Stimulated activated CD4-positive, alpha-beta T cell treated with anti-CD3 and anti-CD28 coated beads, Interleukin-15, amount 100 ng/mL, for 1 hour (primary cell): ENCODE results near the gene PSTPIP2.
"Not testable (repeated sequence)": the region's sequence is repeated elsewhere in the genome, so short reads cannot be mapped to it uniquely, and the experiment has no call there.

Experiments used
- DNase-seq, 2 donors: peaks; one replicate each; pipeline ENCODE4 v3.0.0-alpha.2; 2020; ENCODE audit warnings: low read depth in 1 of 2, low spot score in 1 of 2

The PSTPIP2 gene

DNA sequence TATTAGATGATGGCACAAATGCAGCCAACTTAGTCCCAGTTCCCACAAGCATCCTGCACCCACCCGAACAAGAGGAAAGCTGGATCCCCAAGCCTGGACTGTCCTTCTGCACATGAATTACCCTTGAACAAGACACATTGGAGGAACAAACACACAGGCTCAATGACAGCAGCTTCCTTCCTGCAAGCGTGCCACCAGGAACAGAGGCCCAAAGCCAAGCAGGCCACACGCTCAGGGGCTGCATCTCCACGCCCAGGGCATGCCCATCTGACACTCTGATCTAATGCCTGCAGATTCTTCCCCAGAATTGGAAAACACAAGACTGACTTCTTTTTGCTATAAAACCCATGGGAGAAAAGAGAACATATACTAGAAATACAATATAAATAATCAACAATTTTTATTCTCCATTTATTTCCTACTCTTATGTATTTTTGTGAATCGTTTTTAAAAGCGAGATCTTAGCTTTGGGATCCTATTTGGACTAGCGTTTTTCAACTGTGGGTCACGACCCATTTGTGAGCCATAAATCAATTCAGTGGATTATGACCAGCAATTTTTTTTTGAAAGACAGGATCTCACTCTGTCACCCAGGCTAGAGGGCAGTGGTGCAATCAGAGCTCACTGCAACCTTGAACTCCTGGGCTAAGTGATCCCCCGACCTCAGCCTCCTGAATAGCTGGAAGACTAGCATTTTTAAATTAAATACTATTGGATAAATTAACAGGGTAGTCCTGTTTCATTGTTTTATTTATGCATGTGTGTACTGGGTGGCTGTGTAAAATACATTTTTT, 34.4 kb downstream of the PSTPIP2 start:
- DNase-seq = no peak

DNA sequence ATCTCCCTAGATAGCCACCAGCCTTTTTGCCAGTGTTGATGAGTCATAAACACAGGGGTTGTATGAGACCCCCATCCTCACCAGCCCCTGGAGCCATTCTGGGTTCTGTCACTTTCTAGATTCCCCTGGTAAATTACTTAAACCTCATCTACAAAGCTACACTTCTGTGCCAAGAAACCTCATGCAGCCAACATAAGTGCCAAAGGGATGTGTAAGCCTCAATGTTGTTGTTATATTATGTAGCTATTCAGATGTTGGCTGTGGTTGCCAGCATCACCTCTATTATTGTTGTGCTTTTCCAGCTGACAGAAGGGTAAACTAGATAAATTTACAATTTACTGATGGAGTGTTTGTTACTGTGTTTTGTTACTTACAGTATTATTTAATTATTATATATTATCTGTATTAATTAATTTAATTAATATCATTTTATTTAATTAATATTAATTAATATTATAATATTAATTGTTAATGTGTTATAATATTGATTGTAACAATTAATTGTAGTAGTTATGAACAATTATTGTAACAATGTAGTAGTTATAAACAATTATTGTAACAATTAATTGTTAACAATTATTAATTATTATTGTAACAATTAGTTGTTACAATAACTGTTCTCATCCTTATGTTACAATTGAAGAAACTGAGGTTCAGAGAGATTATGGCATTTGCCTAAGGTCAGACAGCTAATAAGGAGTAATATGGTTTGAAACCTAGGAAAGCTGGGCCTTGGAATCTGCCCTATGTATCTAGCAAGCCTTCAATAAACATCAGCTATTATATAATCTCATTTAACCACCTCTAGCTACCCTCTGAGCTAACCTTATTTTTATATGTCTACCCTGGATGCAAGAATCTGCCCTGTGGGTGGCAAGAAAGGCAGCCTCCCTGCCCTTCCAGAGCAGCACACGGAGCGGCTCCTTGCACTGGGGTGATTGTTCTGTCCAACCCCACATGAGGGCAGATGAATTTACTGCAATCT, 36.1 kb downstream of the PSTPIP2 start:
- no peak for DNase-seq

DNA sequence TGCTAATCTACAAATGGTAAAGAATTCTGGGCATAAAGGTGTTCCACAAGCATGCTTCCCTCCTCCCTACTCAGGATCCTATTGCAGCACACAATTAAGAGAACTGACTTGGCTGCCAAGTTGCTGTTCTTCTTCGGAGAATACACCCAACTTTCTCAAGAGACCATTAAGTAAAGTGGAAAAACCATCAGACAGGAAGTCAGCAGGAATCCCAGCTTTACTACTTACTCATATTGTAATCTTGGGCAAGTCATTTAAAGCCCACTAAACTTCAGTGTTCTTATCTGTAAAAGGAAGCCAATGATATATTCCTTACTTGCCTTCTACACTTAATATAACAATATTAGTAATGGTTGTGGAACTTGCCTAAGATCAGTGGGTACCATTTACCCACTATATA, 37.8 kb downstream of the PSTPIP2 start:
- no peak for DNase-seq

DNA sequence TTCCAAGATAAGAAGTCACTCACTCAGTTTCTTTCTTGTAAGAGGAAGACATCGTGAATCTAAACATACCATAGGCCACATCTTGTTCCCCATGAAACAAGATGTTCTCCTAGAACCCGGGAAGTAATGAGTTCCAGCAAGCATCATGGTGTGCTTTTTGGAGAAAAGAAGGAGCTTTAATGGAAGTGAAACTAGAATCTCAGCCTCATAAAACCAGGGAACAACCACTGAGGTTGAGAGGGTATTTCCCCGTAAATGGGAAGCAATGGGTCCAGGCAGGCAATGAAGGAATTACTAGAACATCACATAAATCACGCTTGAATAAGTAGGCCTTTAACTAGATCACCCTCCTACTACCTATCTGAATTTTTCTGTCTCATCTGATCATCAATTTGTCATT, 40.3 kb downstream of the PSTPIP2 start:
- no peak for DNase-seq

DNA sequence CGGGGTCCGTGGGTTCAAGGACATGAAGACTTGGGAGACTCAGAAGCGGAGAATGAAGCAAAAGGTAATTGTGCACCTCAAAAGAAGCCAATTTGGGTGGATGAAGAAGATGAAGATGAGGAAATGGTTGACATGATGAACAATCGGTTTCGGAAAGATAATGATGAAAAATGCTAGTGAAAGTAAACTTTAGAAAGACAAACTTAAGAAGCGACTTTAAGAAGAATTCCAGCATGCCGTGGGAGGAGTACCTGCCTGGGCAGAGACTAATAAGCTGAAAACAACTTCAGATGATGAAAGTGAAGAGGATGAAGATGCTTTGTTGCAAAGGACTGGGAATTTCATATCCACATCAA, 43.5 kb downstream of the PSTPIP2 start:
- DNase-seq = no peak

DNA sequence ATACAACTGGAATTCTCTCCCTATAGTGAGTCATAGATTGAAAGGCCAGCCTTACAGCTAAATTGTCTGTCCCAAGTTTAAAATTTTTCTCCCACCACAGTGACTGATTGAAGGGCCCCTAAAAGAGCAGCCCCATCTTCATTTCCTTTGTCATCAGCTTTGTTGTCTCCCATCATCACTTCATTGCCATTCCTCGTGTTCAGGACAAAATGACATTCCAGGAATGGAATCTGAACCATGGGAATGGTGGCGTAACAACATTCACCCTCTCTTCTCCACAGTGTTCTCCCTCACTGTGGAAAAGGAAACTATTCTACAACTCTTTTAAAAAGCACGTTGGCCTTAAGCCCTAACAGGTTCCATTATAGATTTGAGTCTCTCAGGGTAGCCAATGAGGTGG, 52.1 kb downstream of the PSTPIP2 start:
- DNase-seq = no peak

DNA sequence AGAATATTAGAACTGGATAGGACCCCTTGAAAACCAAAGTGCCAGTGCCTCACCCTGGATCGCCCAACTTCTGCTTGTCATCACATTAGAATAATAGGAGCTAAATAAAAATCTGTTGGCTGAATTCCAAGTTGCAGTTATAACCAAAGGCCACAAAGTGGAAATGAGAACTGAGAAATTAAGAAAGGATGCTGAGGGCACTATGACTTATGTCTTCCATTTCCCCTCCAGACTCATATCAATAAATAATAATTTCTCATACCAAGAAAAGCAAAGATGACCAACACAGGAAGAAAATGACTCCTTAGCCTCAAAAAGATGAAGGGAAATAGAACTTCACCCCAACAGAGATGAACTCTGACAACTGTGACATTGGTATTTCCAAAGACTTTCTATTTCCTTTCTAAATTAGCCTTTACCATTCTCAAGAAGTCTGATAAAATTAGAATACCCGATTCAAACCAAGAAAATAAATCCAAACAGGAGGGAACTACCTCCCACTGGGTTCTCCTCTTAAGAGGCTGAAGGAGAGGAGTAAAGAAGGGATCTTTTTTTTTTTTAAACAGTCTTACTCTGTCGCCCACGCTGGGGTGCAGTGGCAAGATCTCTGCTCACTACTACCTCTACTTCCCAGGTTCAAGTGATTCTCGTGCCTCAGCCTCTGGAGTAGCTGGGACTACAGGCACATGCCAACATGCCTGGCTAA, 58.4 kb downstream of the PSTPIP2 start:
- no peak for DNase-seq

DNA sequence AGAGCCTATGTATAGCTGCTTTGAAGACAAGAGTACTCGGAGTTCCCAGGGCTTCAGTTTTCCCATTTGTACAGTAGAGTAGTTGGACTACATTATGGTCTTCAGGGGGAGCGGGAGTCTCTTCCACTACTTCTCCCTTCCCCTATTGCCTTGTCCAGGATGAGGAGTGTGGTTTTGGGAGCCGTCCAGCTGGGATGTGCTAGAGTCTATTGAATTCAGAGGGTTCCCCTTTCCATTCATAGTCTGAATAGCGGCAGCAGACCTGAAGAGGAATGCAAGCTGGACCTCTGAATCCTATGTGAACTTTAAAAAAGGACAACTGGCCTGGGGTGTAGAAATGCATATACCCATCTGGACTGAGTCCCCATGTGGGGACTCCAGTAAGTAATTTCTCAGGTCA, 61.4 kb downstream of the PSTPIP2 start:
- no peak for DNase-seq

DNA sequence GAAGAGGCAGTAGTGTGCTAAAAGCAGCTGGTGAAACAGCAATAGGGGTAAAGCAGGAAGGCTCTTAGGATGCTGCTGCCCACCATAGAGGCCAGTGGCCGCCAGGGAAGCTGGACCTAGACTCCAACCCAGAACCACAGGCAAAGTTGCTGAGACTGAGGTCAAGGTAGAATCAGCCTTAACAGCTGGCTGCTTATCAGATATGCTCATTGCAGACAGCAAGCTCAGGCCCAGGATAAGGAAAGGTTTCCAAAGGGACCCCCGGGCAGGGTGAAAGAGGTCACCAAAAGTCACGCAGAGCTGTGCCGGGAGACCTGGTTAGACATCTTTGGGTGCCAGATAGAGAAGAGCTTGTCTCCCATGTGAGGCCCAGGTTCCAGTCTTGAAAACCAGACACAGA, 62.0 kb downstream of the PSTPIP2 start:
- DNase-seq = no peak

DNA sequence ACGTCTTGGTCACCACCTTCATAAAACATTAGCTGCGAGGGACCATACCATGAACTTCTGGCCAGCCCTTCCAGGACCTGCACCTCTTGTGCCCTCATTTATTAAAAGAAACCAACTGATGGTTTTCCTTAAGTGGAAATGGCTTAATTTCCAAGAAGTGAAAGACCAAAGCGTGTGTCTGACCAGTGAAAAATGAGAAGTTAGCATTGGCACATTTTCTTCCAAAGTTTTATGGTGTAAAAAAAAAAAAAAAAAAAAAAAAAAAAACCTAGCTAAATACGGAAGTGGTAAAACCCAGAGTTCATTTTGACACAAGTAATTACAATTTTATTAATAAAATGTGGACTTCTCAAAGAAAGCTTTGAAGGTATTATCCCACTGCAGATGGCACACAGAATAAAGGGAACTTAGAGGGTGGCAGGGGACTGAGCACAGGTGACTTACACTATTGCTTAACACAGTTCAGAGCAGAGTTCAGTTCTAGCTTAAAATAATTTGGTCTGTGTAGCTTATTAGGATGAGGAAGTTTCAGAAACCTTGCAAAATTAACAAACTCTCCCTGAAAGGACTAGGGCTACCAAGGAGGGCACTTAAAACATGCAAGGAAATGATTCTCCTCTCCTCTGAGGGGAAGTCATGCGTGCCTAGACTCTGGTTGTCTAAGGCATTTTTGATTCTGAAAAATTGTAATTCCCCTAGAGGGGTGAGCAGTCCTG, 62.8 kb downstream of the PSTPIP2 start:
- no peak for DNase-seq

DNA sequence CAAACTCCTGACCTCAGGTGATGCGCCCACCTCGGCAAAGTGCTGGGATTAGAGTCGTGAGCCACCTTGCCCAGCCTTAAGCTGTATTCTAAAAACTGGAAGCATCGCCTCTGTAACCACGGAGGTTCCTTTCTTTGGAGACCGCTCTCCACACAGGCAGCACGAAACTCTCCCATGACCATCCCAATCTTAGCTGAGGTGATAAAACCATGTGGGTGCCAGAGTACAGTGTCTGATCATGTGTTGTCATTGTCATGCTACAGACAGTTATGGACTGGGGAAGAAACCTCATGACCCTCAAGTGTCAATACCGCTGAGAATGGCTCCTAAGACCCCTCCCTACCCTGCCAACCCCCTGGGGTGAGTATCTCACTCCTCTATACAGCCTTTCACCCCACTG, 63.5 kb downstream of the PSTPIP2 start:
- DNase-seq = no peak

DNA sequence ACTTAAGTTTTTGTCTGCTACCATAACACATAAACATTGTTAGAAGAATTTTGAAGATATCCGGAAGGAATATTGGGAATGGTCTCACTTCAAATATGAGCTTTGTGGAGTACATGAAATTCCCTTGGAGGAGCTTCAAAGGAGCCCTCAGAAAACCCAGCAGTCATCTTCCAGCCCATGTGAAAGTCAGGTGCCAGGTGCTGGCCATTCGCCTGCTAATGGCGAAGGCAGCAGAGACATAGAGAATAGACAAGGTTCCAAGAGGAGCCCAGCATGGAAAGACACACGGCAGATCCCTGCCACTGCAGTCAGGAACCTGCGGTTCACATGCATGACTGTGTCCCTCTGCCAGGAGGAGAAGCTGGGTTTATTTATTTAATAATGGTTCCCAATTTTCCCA, 64.9 kb downstream of the PSTPIP2 start:
- DNase-seq = no peak

DNA sequence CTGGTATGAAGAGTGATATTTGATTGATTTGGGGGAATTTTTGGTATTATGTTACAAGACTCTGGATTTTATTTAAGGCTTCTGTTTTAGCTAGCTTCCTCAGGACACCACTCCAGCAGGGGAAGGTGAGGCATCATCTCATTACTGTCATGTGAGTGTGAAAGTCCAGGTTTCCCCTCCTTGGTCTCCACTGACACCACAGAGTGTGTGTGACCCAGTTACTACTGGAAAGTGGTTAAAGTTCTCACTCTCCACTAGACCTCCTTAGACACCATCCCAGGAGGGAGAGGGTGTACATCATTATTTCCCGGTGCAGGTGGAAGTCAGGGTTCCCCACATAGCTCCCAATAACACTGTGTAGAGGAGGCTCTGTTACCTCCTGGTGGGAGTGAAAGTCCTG, 69.1 kb downstream of the PSTPIP2 start:
- DNase-seq = no peak

DNA sequence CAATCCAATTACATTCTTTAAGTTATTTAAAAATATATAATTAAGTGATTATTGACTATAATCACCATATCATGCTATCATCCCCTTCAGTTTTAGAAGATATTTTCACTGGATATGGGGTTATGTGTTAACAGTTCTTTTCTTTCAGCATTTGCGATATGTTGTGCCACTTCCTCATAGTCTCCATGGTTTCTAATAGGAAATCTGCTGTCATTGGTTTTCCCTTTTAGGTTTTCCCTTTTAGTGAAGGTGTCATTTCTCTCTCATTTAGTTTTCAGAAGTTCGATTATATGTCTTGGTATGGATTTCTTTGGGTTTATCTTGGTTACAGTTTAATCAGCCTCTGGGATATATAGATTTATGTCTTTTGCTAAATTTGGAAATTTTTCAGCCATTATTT, 70.2 kb downstream of the PSTPIP2 start:
- no peak for DNase-seq

DNA sequence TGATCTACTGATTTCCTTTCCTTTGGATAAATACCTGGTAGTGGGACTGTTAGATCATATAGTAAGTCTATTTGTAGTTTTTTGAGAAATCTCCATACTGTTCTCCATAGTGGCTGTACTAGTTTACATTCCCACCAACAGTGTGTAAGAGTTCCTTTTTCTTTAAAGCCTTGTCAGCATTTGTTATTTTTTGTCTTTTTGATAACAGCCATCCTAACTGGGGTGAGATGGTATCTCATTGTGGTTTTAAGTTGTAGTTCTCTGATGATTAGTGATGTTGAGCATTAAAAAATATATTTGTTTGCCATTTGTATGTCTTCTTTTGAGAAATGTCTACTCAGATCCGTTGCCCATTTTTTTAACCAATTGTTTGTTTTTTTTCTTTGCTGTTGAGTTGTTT, 71.0 kb downstream of the PSTPIP2 start:
- DNase-seq = no peak

DNA sequence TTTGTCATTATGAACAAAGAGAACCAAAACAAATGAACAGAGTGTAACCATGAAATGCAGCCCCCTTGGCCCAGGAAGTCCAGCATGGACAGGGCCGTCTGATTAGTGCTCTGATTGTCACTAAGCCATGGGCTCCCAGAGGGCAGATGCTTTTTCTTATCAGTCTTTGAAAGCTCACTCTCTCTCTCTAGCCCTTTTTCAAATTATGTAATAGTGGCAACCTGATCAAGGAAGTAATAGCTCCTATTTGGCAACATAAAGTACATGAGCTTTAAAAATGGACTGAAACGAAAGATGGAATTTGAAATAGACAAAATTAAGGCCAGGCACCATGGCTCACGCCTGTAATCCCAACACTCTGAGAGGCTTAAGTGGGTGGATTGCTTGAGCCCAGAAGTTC, 72.5 kb downstream of the PSTPIP2 start:
- DNase-seq = no peak

DNA sequence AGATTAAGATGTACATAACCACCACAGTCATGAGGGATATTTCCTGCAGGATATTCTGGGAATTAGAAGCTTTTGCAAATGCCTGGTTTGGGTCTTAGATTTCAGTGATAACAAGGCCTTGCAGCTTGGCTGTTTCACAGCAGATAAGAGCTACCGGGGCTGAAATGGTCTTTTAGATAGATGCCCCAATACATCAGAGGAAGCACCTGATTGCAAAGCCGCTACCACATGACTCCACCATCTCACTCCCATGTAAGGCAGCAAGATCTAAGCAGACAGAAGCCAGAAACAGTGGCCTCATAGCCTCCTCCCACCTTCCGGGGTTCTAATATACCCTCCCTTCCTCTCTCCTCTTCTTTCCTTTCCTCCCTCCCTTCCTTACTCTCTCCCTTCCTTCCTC, 73.8 kb downstream of the PSTPIP2 start:
- no peak for DNase-seq

DNA sequence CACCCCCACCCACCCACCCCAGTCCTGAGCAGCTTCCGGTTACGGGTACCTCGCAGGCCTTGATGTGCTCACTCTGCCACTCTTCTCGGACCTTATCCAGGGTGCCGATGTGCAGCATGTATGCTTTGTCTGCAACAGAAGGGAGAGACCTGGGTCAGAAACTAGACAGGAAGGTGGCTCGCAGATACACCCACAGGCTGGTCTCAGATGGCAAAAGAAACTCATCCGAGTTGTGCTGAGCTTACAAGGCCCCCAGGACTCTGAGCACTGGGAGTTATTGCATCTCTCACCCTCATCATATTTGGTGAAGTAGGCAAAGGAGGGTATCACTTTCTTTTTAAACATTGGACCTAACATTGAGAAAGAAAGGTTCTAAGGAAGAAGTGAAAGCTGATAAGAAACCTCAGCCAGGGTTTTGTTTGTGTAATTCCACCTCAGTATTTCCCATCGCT, 74.3 kb downstream of the PSTPIP2 start:
- no peak for DNase-seq

DNA sequence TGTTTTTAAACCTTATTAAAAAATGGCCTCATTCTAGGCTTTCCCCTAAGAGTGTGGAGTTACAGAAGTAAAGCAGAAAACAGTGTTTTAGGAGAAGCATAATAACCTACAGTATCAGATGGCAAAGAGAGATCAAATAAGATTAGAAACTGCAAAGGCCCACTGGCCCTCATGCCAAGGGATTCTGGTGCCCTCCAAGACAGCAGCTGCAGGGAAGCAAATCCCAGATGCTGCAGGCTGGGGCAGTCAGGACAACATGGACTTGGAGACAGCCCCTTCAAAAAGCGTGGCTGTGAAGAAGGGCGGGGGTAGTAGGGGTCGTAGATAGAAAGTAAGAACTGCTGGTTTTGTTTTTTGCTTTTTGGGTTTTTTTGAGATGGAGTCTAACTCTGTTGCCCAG, 76.6 kb downstream of the PSTPIP2 start:
- DNase-seq = no peak

DNA sequence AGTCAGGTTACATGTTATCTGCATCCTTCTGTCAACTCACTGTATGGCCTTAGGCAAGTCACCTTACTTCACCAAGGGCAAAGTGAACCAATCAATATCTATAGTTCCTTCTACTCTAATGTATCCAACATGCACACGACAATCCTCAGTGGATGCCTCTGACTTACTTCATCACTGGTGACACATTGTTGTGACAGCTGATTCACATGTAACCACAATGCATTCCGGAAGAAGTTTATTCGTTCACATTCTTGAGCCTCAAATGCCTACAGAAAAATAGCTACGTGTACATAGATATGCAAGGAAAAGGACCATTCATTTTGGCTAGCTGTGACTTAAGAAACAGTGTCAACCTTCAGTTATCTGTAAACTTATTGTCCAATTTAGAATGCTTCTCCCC, 78.6 kb downstream of the PSTPIP2 start:
- DNase-seq = no peak

DNA sequence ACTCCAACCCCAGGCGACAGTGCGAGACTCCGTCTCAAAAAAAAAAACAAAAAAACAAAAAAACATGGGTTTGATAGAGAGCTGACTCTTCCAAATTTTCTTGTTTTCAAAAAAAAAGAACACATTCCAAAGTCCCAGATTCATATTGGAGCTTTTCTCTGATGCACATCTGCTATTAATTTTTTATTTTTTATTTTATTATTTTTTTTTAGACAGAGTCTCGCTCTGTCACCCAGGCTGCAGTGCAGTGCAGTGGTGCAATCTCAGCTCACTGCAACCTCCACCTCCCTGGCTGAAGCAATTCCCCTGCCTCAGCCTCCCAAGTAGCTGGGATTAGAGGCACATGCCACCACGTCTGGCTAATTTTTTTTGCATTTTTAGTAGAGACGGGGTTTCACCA, 79.5 kb downstream of the PSTPIP2 start:
- not testable (repeated sequence) for DNase-seq
